CD4-positive, CD25-positive, alpha-beta regulatory T cell (primary cell): ENCODE results near the gene KCNMA1. TPM values are rescaled to one million over a fixed set of nuclear protein-coding genes. Genes with fewer than 3 reads are reported as not detected.
"Not testable (repeated sequence)": the region's sequence is repeated elsewhere in the genome, so short reads cannot be mapped to it uniquely, and the experiment has no call there.

Source experiments
- ATAC-seq, 2 donors: fragments of 150-1000 bp; cut with Tn5 transposase; one replicate each; pipeline ENCODE4 v1.10.0; 2021; ENCODE audit warnings: low read depth in 2 of 2, moderate number of reproducible peaks in 2 of 2, moderate library complexity in 1 of 2
- DNase-seq, 3 donors: peaks; one replicate each; pipeline versions ENCODE4 v3.0.0 to v3.0.0-alpha.2; 2012 to 2022; ENCODE audit warnings: mixed read lengths in 1 of 3
- H3K27ac ChIP-seq: one replicate; pipeline ENCODE4 v1.7.0; 2013; ENCODE audit warnings: mild to moderate bottlenecking, low read length; ENCODE audit not compliant: insufficient read depth, poor library complexity, severe bottlenecking
- H3K27me3 ChIP-seq: one replicate; pipeline ENCODE4 v1.7.0; 2013; ENCODE audit warnings: low read length; ENCODE audit not compliant: control insufficient read depth, insufficient read depth
- H3K36me3 ChIP-seq: one replicate; pipeline ENCODE4 v1.7.0; 2013; ENCODE audit warnings: mild to moderate bottlenecking, low read length, moderate library complexity; ENCODE audit not compliant: control insufficient read depth, insufficient read depth
- H3K4me1 ChIP-seq: 2 replicates; pipeline ENCODE4 v1.7.0; 2013; ENCODE audit warnings: mild to moderate bottlenecking, low read length; ENCODE audit not compliant: insufficient read depth, control insufficient read depth, poor library complexity, severe bottlenecking
- H3K4me3 ChIP-seq: one replicate; pipeline ENCODE4 v1.7.0; 2013; ENCODE audit warnings: low read depth, mild to moderate bottlenecking, low read length, moderate library complexity
- H3K9me3 ChIP-seq, 2 experiments: 1 replicate in 1 of 2; 2 replicates in 1 of 2; pipeline ENCODE4 v1.7.0; 2013; ENCODE audit warnings: low read length in 2 of 2, mild to moderate bottlenecking in 1 of 2, moderate library complexity in 1 of 2; ENCODE audit not compliant: control insufficient read depth in 2 of 2
- H3K27ac Mint-ChIP-seq, 3 donors: one replicate each; pipeline ENCODE4 v1.8.0; 2020 to 2022; ENCODE audit warnings: mild to moderate bottlenecking in 3 of 3, mixed read lengths in 3 of 3, moderate library complexity in 2 of 3
- H3K27me3 Mint-ChIP-seq: one replicate; pipeline ENCODE4 v1.8.0; 2022; ENCODE audit warnings: mild to moderate bottlenecking, mixed read lengths
- H3K36me3 Mint-ChIP-seq: one replicate; pipeline ENCODE4 v1.8.0; 2020; ENCODE audit warnings: mixed read lengths
- H3K4me1 Mint-ChIP-seq, 4 donors: one replicate each; pipeline ENCODE4 v1.8.0; 2020 to 2022; ENCODE audit warnings: mixed read lengths in 4 of 4, mild to moderate bottlenecking in 1 of 4
- H3K4me3 Mint-ChIP-seq, 4 donors: one replicate each; pipeline ENCODE4 v1.8.0; 2020 to 2022; ENCODE audit warnings: mild to moderate bottlenecking in 4 of 4, mixed read lengths in 4 of 4, moderate library complexity in 3 of 4
- H3K9me3 Mint-ChIP-seq, 7 donors: one replicate each; pipeline ENCODE4 v1.8.0; 2020 to 2022; ENCODE audit warnings: mixed read lengths in 7 of 7, mild to moderate bottlenecking in 3 of 7, moderate library complexity in 2 of 7
- polyA plus RNA-seq, 4 donors: library from polyadenylated mRNA; unstranded; fragments of 300-500 nt; fragmentation: Illumina TruSeq; gene quantifications; one replicate each; pipeline ENCODE4 v1.2.3, GENCODE V29; 2021
- total RNA-seq: library from RNA; stranded (reverse); gene quantifications from one replicate; pipeline ENCODE4 v1.2.3, GENCODE V29; 2022

KCNMA1 gene
- total and polyA plus RNA-seq, 5 donors from 2014 or later = not detected

GRCh38 chr10:77661100-77661499 lies 23.5 kb upstream of the KCNMA1 start:
- Histone ChIP-seq H3K4me3 (no peak overlapping the region), H3K36me3 (no peaks in the 10 kb centered on the region), H3K9me3 (no peaks in the 10 kb centered on the region), H3K27ac (no peak overlapping the region), H3K27me3 (no peaks in the 10 kb centered on the region), H3K4me1 (no peaks in the 10 kb centered on the region)
- H3K27ac Mint-ChIP-seq = no peak overlapping the region
- DNase-seq (no peak), ATAC-seq (no peak)
- peaks cover 0 to 10% (median 2%) of the 10 kb centered on the region in 7 donors for H3K9me3 Mint-ChIP-seq
- no peak overlapping the region for H3K4me3 Mint-ChIP-seq
- H3K4me1 Mint-ChIP-seq = no peaks in the 10 kb centered on the region
- H3K36me3 Mint-ChIP-seq = no peaks in the 10 kb centered on the region
- H3K27me3 Mint-ChIP-seq = peaks cover 4% of the 10 kb centered on the region

GRCh38 chr10:77659046-77659670 lies 21.6 kb upstream of the KCNMA1 start:
- H3K27ac ChIP-seq, H3K4me3 ChIP-seq, H3K36me3 Mint-ChIP-seq, H3K27me3 ChIP-seq, DNase-seq, H3K4me1 ChIP-seq, H3K36me3 ChIP-seq, H3K4me3 Mint-ChIP-seq, H3K27ac Mint-ChIP-seq, ATAC-seq, H3K9me3 ChIP-seq, H3K27me3 Mint-ChIP-seq, H3K4me1 Mint-ChIP-seq: not testable (repeated sequence)
- peaks cover 0 to 10% (median 2%) of the 10 kb centered on the region in 7 donors for H3K9me3 Mint-ChIP-seq

GRCh38 chr10:77653210-77653609 lies 15.6 kb upstream of the KCNMA1 start:
- no peak for ATAC-seq
- Histone ChIP-seq H3K27ac (no peak overlapping the region), H3K4me1 (no peaks in the 10 kb centered on the region), H3K4me3 (no peak overlapping the region), H3K36me3 (no peaks in the 10 kb centered on the region), H3K9me3 (no peaks in the 10 kb centered on the region), H3K27me3 (no peaks in the 10 kb centered on the region)
- peaks cover 12% of the 10 kb centered on the region for H3K27me3 Mint-ChIP-seq
- no peaks in the 10 kb centered on the region for H3K36me3 Mint-ChIP-seq
- peaks cover 0 to 8% (median 2%) of the 10 kb centered on the region in 7 donors for H3K9me3 Mint-ChIP-seq
- H3K4me1 Mint-ChIP-seq = no peaks in the 10 kb centered on the region
- H3K4me3 Mint-ChIP-seq = no peak overlapping the region
- DNase-seq = no peak
- H3K27ac Mint-ChIP-seq = no peak overlapping the region

GRCh38 chr10:77649333-77650331 lies 12.0 kb upstream of the KCNMA1 start:
- no peaks in the 10 kb centered on the region for H3K27me3 ChIP-seq
- no peaks in the 10 kb centered on the region for H3K36me3 ChIP-seq
- Mint-ChIP-seq H3K9me3 (peaks cover 0 to 9% (median 2%) of the 10 kb centered on the region in 7 donors), H3K4me3 (no peak overlapping the region), H3K4me1 (no peaks in the 10 kb centered on the region), H3K36me3 (no peaks in the 10 kb centered on the region), H3K27ac (no peak overlapping the region), H3K27me3 (peaks cover 14% of the 10 kb centered on the region)
- H3K27ac ChIP-seq = no peak overlapping the region
- no peak overlapping the region for H3K4me3 ChIP-seq
- H3K9me3 ChIP-seq = no peaks in the 10 kb centered on the region
- no peaks in the 10 kb centered on the region for H3K4me1 ChIP-seq
- DNase-seq = no peak
- no peak for ATAC-seq

- DNase-seq = no peak
- no peaks in the 10 kb centered on the region for H3K4me1 Mint-ChIP-seq
- H3K9me3 Mint-ChIP-seq = peaks cover 0 to 8% (median 3%) of the 10 kb centered on the region in 7 donors
- Histone ChIP-seq H3K9me3 (no peaks in the 10 kb centered on the region), H3K36me3 (no peaks in the 10 kb centered on the region), H3K4me3 (no peak overlapping the region), H3K27ac (no peak overlapping the region), H3K4me1 (no peaks in the 10 kb centered on the region), H3K27me3 (no peaks in the 10 kb centered on the region)
- H3K36me3 Mint-ChIP-seq = no peaks in the 10 kb centered on the region
- no peak for ATAC-seq
- peaks cover 14% of the 10 kb centered on the region for H3K27me3 Mint-ChIP-seq
- no peak overlapping the region for H3K27ac Mint-ChIP-seq
- no peak overlapping the region for H3K4me3 Mint-ChIP-seq
These were observed 10.9 kb upstream of the KCNMA1 start for GRCh38 chr10:77648472-77648871.

GRCh38 chr10:77647543-77648293 lies 10.1 kb upstream of the KCNMA1 start:
- Histone ChIP-seq H3K4me1 (no peaks in the 10 kb centered on the region), H3K27me3 (no peaks in the 10 kb centered on the region), H3K4me3 (no peak overlapping the region), H3K27ac (no peak overlapping the region), H3K9me3 (no peaks in the 10 kb centered on the region), H3K36me3 (no peaks in the 10 kb centered on the region)
- Mint-ChIP-seq H3K36me3 (no peaks in the 10 kb centered on the region), H3K4me3 (no peak overlapping the region), H3K27ac (no peak overlapping the region), H3K27me3 (peaks cover 14% of the 10 kb centered on the region), H3K9me3 (peaks cover 0 to 8% (median 2%) of the 10 kb centered on the region in 7 donors), H3K4me1 (no peaks in the 10 kb centered on the region)
- no peak for ATAC-seq
- DNase-seq = no peak

GRCh38 chr10:77644557-77645243 lies 7.1 kb upstream of the KCNMA1 start:
- no peaks in the 10 kb centered on the region for H3K9me3 ChIP-seq
- H3K4me3 Mint-ChIP-seq = no peak overlapping the region
- H3K4me3 ChIP-seq = no peak overlapping the region
- peaks cover 0 to 7% (median 3%) of the 10 kb centered on the region in 4 donors for H3K4me1 Mint-ChIP-seq
- no peak overlapping the region for H3K27ac ChIP-seq
- peaks cover 31% of the 10 kb centered on the region for H3K27me3 Mint-ChIP-seq
- no peaks in the 10 kb centered on the region for H3K36me3 ChIP-seq
- H3K4me1 ChIP-seq = peaks cover 3% of the 10 kb centered on the region
- ATAC-seq = no peak
- peaks cover 0 to 7% (median 0%) of the 10 kb centered on the region in 7 donors for H3K9me3 Mint-ChIP-seq
- H3K36me3 Mint-ChIP-seq = no peaks in the 10 kb centered on the region
- H3K27ac Mint-ChIP-seq = no peak overlapping the region
- H3K27me3 ChIP-seq = no peaks in the 10 kb centered on the region
- no peak for DNase-seq
